Thoracic aorta (tissue), 2 donors: ENCODE results near the gene ISLR. TPM values are rescaled to one million over a fixed set of nuclear protein-coding genes. Genes with fewer than 3 reads are reported as not detected.

Experiments used
- ATAC-seq: fragments of 150-250 bp; one replicate; pipeline ENCODE4 v1.8.0; 2017; ENCODE audit warnings: low read depth; ENCODE audit not compliant: insufficient number of reproducible peaks, low FRiP score
- DNase-seq: peaks from one replicate; pipeline ENCODE4 v3.0.0-alpha.2; 2020; ENCODE audit warnings: low spot score
- H3K27ac ChIP-seq, 2 donors: fragments of 200-600 bp; sonication (generic); 1 replicate in 1 of 2; 2 replicates in 1 of 2; pipeline ENCODE4 v1.5.1; 2016; ENCODE audit warnings: mild to moderate bottlenecking in 2 of 2, moderate library complexity in 2 of 2
- H3K27me3 ChIP-seq: fragments of 200-600 bp; sonication (generic); replicated peaks from 2 replicates; pipeline ENCODE4 v1.6.0; 2016; ENCODE audit warnings: mild to moderate bottlenecking; ENCODE audit not compliant: insufficient read depth
- H3K36me3 ChIP-seq: fragments of 200-600 bp; sonication (generic); one replicate; pipeline ENCODE4 v1.5.1; 2016
- H3K4me1 ChIP-seq, 2 donors: fragments of 200-600 bp; sonication (generic); 1 replicate in 1 of 2; 2 replicates in 1 of 2; pipeline versions ENCODE4 v1.5.1 to v1.6.0; 2016; ENCODE audit warnings: low read depth in 2 of 2, mild to moderate bottlenecking in 1 of 2; ENCODE audit not compliant: control insufficient read depth in 1 of 2
- H3K4me3 ChIP-seq: fragments of 200-600 bp; sonication (generic); 2 replicates; pipeline ENCODE4 v1.5.1; 2016; ENCODE audit warnings: mild to moderate bottlenecking
- H3K9me3 ChIP-seq: fragments of 200-600 bp; sonication (generic); 2 replicates; pipeline ENCODE4 v1.5.1; 2016
- CTCF ChIP-seq: fragments of 200-600 bp; sonication (generic); IDR thresholded peaks from one replicate; pipeline ENCODE4 v1.5.1; 2019; ENCODE audit warnings: antibody characterized with exemption
- total RNA-seq, 2 donors: library from RNA; depleted of rRNA; stranded (reverse); fragments of >200 nt; gene quantifications; one replicate each; pipeline versions ENCODE4 v1.1.0 to v1.2.3, GENCODE V29; 2016

The ISLR gene
- total RNA-seq, 2 donors from 2014 or later, result 76.8 to 323 TPM

GRCh38 chr15:74210729-74211128 lies 37.2 kb downstream of the ISLR start:
- Histone ChIP-seq H3K4me3 (no peak overlapping the region), H3K9me3 (no peaks in the 10 kb centered on the region), H3K36me3 (no peaks in the 10 kb centered on the region), H3K27me3 (no peaks in the 10 kb centered on the region), H3K27ac (peak overlapping the region; percentile 30 to 51), H3K4me1 (peaks cover 0 to 45% of the 10 kb centered on the region in 2 donors)
- DNase-seq (no peak), ATAC-seq (peak; percentile 7)
- TF ChIP-seq CTCF, result no peak

GRCh38 chr15:74211656-74212055 lies 38.1 kb downstream of the ISLR start:
- Histone ChIP-seq H3K27me3 (no peaks in the 10 kb centered on the region), H3K36me3 (no peaks in the 10 kb centered on the region), H3K4me1 (peaks cover 0 to 36% of the 10 kb centered on the region in 2 donors), H3K27ac (no peak overlapping the region), H3K4me3 (no peak overlapping the region), H3K9me3 (no peaks in the 10 kb centered on the region)
- no peak for DNase-seq
- no peak for TF ChIP-seq CTCF
- ATAC-seq, result no peak

- H3K27me3 ChIP-seq, result no peaks in the 10 kb centered on the region
- no peak for TF ChIP-seq CTCF
- H3K36me3 ChIP-seq, result no peaks in the 10 kb centered on the region
- no peak overlapping the region for H3K4me3 ChIP-seq
- no peak for ATAC-seq
- peaks cover 0 to 27% of the 10 kb centered on the region in 2 donors for H3K4me1 ChIP-seq
- H3K27ac ChIP-seq, result no peak overlapping the region
- no peaks in the 10 kb centered on the region for H3K9me3 ChIP-seq
- DNase-seq, result no peak
Observed at GRCh38 chr15:74212494-74212893, 39.0 kb downstream of the ISLR start.

- DNase-seq (no peak), ATAC-seq (no peak)
- H3K4me1 ChIP-seq, result peaks cover 0 to 20% of the 10 kb centered on the region in 2 donors
- no peaks in the 10 kb centered on the region for H3K27me3 ChIP-seq
- no peak overlapping the region for H3K4me3 ChIP-seq
- no peaks in the 10 kb centered on the region for H3K36me3 ChIP-seq
- H3K27ac ChIP-seq, result no peak overlapping the region
- TF ChIP-seq CTCF, result no peak
- no peaks in the 10 kb centered on the region for H3K9me3 ChIP-seq
Observed at GRCh38 chr15:74213858-74214284, 40.4 kb downstream of the ISLR start.

- Histone ChIP-seq H3K4me3 (no peak overlapping the region), H3K27me3 (no peaks in the 10 kb centered on the region), H3K27ac (no peak overlapping the region), H3K9me3 (no peaks in the 10 kb centered on the region), H3K36me3 (no peaks in the 10 kb centered on the region), H3K4me1 (peaks cover 0 to 14% of the 10 kb centered on the region in 2 donors)
- TF ChIP-seq CTCF, result no peak
- ATAC-seq (no peak), DNase-seq (no peak)
Observed at GRCh38 chr15:74214324-74215021, 41.0 kb downstream of the ISLR start.
